ENCODE measurements around the gene SLC12A2. TPM values are rescaled to one million over a fixed set of nuclear protein-coding genes. Genes with fewer than 3 reads are reported as not detected.

The SLC12A2 gene
- total and polyA plus RNA-seq, 2 donors (not counting 1 experiment from before 2014, with no cell fraction given): 3.1 to 28.7 TPM

DNA sequence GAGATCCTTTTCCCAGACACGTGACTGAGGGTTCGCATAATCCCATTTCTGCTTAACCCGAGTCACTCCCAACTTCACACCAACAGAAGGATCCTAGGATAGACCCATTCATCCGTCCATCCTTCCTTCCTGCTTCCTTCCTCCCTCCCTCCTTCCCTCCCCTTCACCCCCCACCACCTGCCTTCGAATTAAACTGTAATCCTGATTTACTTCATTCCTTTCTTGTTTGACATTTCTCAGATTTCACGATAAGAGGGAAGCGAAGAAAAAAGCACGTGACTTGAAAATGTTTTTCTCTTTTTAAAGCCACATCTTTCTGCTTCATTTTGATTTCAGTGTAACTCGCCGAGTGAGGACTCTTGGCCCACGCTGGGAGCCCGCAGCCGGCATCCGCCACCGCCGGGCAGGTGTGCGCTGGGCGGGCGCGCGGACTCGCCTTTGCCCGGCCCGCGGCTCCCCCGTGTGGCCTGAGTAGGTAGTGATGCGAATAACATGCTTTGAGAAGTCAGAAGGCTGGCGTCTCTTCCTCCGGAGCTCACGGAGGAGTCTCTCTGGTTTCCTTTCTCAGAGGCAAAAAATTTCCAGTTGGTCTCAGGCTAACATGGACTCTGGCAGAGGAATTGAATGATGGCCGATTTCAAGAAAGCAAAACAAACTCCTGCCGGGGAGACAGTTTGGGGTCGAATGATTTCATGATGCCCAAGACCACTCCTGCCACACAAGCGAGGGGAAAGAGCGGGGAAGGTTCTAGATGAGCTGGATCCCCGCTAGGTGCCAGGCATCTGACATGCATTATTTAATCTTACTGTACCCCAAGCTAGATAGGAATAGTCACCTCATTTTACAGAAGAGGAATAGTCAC, 117.7 kb downstream of the SLC12A2 start:
- ChIA-PET CTCF (interaction anchor here (0.6 to 2.8 kb wide), 14 partner anchors 10 to 1608 kb away, joined by 3 to 27 read pairs (median 3); no protein-coding TSS in a partner anchor), POLR2A (interaction anchor here (0.6 kb wide), 1 partner anchor 637 kb away, joined by 3 read pairs; no protein-coding TSS in a partner anchor)
- peaks cover 7% of the 10 kb centered on the region for H3K4me1 Mint-ChIP-seq
- peak overlapping the region; percentile 29 for H3K9ac ChIP-seq (ENCODE audit: low read length)
- no peaks in the 10 kb centered on the region for H3K9me3 Mint-ChIP-seq (ENCODE audit: insufficient read depth)
- peak overlapping the region; percentile 11 for H2AFZ ChIP-seq (ENCODE audit: insufficient read depth, low read depth, low read length, poor library complexity, severe bottlenecking)
- peak overlapping the region; percentile 27 for H3K4me3 Mint-ChIP-seq
- H3K27me3 ChIP-seq (replicated peaks in 1 of 4; ENCODE audit: control extremely low read depth in 1 of 4, control insufficient read depth in 3 of 4, insufficient read depth in 4 of 4, low read length in 3 of 4): peaks cover 0 to 2% (median 0%) of the 10 kb centered on the region in 4 experiments
- TF ChIP-seq, protein P1, sequence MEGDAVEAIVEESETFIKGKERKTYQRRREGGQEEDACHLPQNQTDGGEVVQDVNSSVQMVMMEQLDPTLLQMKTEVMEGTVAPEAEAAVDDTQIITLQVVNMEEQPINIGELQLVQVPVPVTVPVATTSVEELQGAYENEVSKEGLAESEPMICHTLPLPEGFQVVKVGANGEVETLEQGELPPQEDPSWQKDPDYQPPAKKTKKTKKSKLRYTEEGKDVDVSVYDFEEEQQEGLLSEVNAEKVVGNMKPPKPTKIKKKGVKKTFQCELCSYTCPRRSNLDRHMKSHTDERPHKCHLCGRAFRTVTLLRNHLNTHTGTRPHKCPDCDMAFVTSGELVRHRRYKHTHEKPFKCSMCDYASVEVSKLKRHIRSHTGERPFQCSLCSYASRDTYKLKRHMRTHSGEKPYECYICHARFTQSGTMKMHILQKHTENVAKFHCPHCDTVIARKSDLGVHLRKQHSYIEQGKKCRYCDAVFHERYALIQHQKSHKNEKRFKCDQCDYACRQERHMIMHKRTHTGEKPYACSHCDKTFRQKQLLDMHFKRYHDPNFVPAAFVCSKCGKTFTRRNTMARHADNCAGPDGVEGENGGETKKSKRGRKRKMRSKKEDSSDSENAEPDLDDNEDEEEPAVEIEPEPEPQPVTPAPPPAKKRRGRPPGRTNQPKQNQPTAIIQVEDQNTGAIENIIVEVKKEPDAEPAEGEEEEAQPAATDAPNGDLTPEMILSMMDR (IDR thresholded peaks at IDR 0.05): peak; percentile 91
- no peak for TF ChIP-seq EZH2 (IDR thresholded peaks at IDR 0.05; ENCODE audit: borderline replicate concordance, insufficient read depth, low read depth, low read length, poor library complexity, severe bottlenecking)
- WGBS (ENCODE audit: insufficient coverage): 15% methylated on average over 28 of the region's 36 CpGs
- DNase-seq: peak; percentile 76
- H3K27ac ChIP-seq (ENCODE audit: low read length in 2 of 2): no peak overlapping the region
- ATAC-seq (ENCODE audit: low read depth): peak; percentile 99
- H3K79me2 ChIP-seq (ENCODE audit: control insufficient read depth, insufficient read depth, low read length): no peaks in the 10 kb centered on the region
- intact Hi-C loops (cut with micrococcal nuclease): loop anchor here (1.0 kb wide), 2 partner anchors 326 to 455 kb away; no protein-coding TSS in a partner anchor
- no peak overlapping the region for H3K27ac Mint-ChIP-seq
- H3K27me3 Mint-ChIP-seq: peaks cover 3% of the 10 kb centered on the region
- no peaks in the 10 kb centered on the region for H3K36me3 ChIP-seq (replicated peaks in 1 of 2; ENCODE audit: control extremely low read depth in 1 of 2, control insufficient read depth in 1 of 2, extremely low read depth in 1 of 2, insufficient read depth in 2 of 2, low read length in 1 of 2)
- no peak overlapping the region for H3K4me3 ChIP-seq (ENCODE audit: control extremely low read depth in 1 of 5, extremely low read depth in 1 of 5, insufficient read depth in 1 of 5, low read depth in 2 of 5, low read length in 4 of 5)
- H4K20me1 ChIP-seq (ENCODE audit: control insufficient read depth, insufficient read depth, low read length, poor library complexity, severe bottlenecking): no peaks in the 10 kb centered on the region
- H3K4me2 ChIP-seq (replicated peaks; ENCODE audit: low read depth, low read length, poor library complexity, severe bottlenecking): peak overlapping the region; percentile 64
- peaks cover 7% of the 10 kb centered on the region in 2 donors for H3K4me1 ChIP-seq (ENCODE audit: control insufficient read depth in 2 of 2, insufficient read depth in 2 of 2, low read length in 2 of 2)
- H3K9me3 ChIP-seq (ENCODE audit: control extremely low read depth in 1 of 3, control insufficient read depth in 2 of 3, insufficient read depth in 1 of 3, low read length in 2 of 3): peaks cover 0 to 5% (median 0%) of the 10 kb centered on the region in 3 donors

DNA sequence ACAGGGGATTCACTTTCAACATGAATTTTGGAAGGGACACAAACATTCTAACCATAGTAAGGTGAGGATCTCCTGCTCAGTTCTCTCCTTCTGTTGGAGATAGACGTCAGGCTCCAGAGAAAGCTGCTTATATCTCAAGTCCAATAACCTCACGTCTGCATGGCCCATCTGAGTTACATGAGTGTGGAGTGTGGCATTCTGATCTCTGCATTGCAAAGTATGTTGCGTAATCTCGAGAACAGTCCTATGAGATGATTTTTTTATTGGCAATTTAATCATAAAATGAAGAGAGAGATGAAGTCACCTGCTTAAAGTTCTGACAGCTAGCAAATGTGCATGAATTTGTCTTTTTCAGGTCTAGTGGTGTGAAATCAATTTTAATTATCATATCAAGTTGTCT, 118.8 kb downstream of the SLC12A2 start:
- Histone ChIP-seq H3K4me2 (replicated peaks; ENCODE audit: low read depth, low read length, poor library complexity, severe bottlenecking) (no peak overlapping the region), H2AFZ (ENCODE audit: insufficient read depth, low read depth, low read length, poor library complexity, severe bottlenecking) (no peak overlapping the region), H3K4me3 (ENCODE audit: control extremely low read depth in 1 of 5, extremely low read depth in 1 of 5, insufficient read depth in 1 of 5, low read depth in 2 of 5, low read length in 4 of 5) (no peak overlapping the region), H3K4me1 (ENCODE audit: control insufficient read depth in 2 of 2, insufficient read depth in 2 of 2, low read length in 2 of 2) (peaks cover 7% of the 10 kb centered on the region in 2 donors), H3K36me3 (replicated peaks in 1 of 2; ENCODE audit: control extremely low read depth in 1 of 2, control insufficient read depth in 1 of 2, extremely low read depth in 1 of 2, insufficient read depth in 2 of 2, low read length in 1 of 2) (no peaks in the 10 kb centered on the region), H3K79me2 (ENCODE audit: control insufficient read depth, insufficient read depth, low read length) (no peaks in the 10 kb centered on the region), H3K27ac (ENCODE audit: low read length in 2 of 2) (no peak overlapping the region), H3K9me3 (ENCODE audit: control extremely low read depth in 1 of 3, control insufficient read depth in 2 of 3, insufficient read depth in 1 of 3, low read length in 2 of 3) (peaks cover 0 to 5% (median 0%) of the 10 kb centered on the region in 3 donors), H4K20me1 (ENCODE audit: control insufficient read depth, insufficient read depth, low read length, poor library complexity, severe bottlenecking) (no peaks in the 10 kb centered on the region), H3K9ac (ENCODE audit: low read length) (no peak overlapping the region), H3K27me3 (replicated peaks in 1 of 4; ENCODE audit: control extremely low read depth in 1 of 4, control insufficient read depth in 3 of 4, insufficient read depth in 4 of 4, low read length in 3 of 4) (peaks cover 0 to 2% (median 0%) of the 10 kb centered on the region in 4 experiments)
- peaks cover 7% of the 10 kb centered on the region for H3K4me1 Mint-ChIP-seq
- no peak for DNase-seq
- H3K9me3 Mint-ChIP-seq (ENCODE audit: insufficient read depth): no peaks in the 10 kb centered on the region
- intact Hi-C loops (cut with micrococcal nuclease): no loop called here
- no peak for ATAC-seq (ENCODE audit: low read depth)
- CTCF ChIA-PET: interaction anchor here (0.8 to 2.8 kb wide), 6 partner anchors 50 to 1609 kb away, joined by 3 to 27 read pairs (median 4); no protein-coding TSS in a partner anchor
- no peak overlapping the region for H3K27ac Mint-ChIP-seq
- H3K27me3 Mint-ChIP-seq: peaks cover 3% of the 10 kb centered on the region
- POLR2A ChIA-PET: no interaction called here
- no peak overlapping the region for H3K4me3 Mint-ChIP-seq
- TF ChIP-seq EZH2 (IDR thresholded peaks at IDR 0.05; ENCODE audit: borderline replicate concordance, insufficient read depth, low read depth, low read length, poor library complexity, severe bottlenecking): no peak
- TF ChIP-seq, protein P1 (IDR thresholded peaks at IDR 0.05): no peak
- whole genome bisulfite sequencing (ENCODE audit: insufficient coverage): 67% methylated on average over 3 of the region's 4 CpGs
